A549 (cell line): ENCODE data around the gene TRIM8. TPM values are rescaled to one million over a fixed set of nuclear protein-coding genes. Genes with fewer than 3 reads are reported as not detected.

Experiments used
- ATAC-seq, 2 experiments: fragments of 200-7000 bp in 1 of 2; fragments of >200 bp in 1 of 2; cut with Nextera tagmentation in 1 of 2; cut with Tn5 transposase in 1 of 2; 3 replicates each; pipeline versions ENCODE4 v1.8.0 to v1.9.1; 2018 to 2020; ENCODE audit warnings: mild to moderate bottlenecking in 1 of 2, moderate library complexity in 1 of 2
- CTCF ChIA-PET: fragments of 300-600 bp; sonication (Branson Sonifier 250); formaldehyde crosslinking; extraction: SDS; loops from one replicate; lab custom pipeline; 2021; ENCODE audit warnings: antibody characterized with exemption, inconsistent platforms; lab: Yijun Ruan, JAX
- POLR2A ChIA-PET: fragments of 350-600 bp; formaldehyde crosslinking; extraction: SDS; loops from one replicate; lab custom pipeline; 2021; ENCODE audit warnings: antibody characterized with exemption, inconsistent platforms; lab: Yijun Ruan, JAX
- DNase-seq, 2 experiments: peaks; one replicate each; pipeline versions ENCODE4 v3.0.0 to v3.0.0-alpha.2; 2011 to 2016; ENCODE audit warnings: low read depth in 1 of 2, low spot score in 1 of 2
- FAIRE-seq: peaks from 2 replicates; lab custom pipeline; 2011; peaks lifted over from hg19 to GRCh38; lab: Jason Lieb, UNC
- H3K27ac ChIP-seq, 2 experiments: fragments of >200 bp; sonication (Bioruptor Twin); formaldehyde crosslinking; 3 replicates each; pipeline ENCODE4 v1.5.1; 2016 to 2017
- H3K4me1 ChIP-seq: fragments of >200 bp; sonication (Bioruptor Twin); formaldehyde crosslinking; 3 replicates; pipeline ENCODE4 v1.6.1; 2016
- H3K4me2 ChIP-seq: fragments of >200 bp; sonication (Bioruptor Twin); formaldehyde crosslinking; 3 replicates; pipeline ENCODE4 v1.6.1; 2016
- H3K4me3 ChIP-seq: fragments of >200 bp; sonication (Bioruptor Twin); formaldehyde crosslinking; 3 replicates; pipeline ENCODE4 v1.5.1; 2016
- H3K9me3 ChIP-seq: fragments of >200 bp; sonication (Bioruptor Twin); formaldehyde crosslinking; 3 replicates; pipeline ENCODE4 v1.6.1; 2016
- ATOH8 ChIP-seq: fragments of 250-450 bp; sonication (Bioruptor Pico); IDR thresholded peaks from 2 replicates; pipeline ENCODE4 v1.5.0; 2020; ENCODE audit warnings: low read depth, mild to moderate bottlenecking, moderate library complexity
- CBX2 ChIP-seq: fragments of 200-600 bp; sonication (generic); IDR thresholded peaks from 2 replicates; pipeline ENCODE4 v1.6.1; 2016; ENCODE audit warnings: low read depth, mild to moderate bottlenecking, borderline replicate concordance
- CEBPB ChIP-seq, 2 experiments: fragments of >200 bp in 1 of 2; sonication (Bioruptor Twin) in 1 of 2; formaldehyde crosslinking in 1 of 2; IDR thresholded peaks; 2 replicates each; pipeline ENCODE4 v1.6.1; 2012 to 2016
- CHD2 ChIP-seq: fragments of 150-350 bp; IDR thresholded peaks from 2 replicates; pipeline ENCODE4 v1.6.1; 2014; ENCODE audit warnings: low read length; ENCODE audit not compliant: partially characterized antibody
- CHD4 ChIP-seq: fragments of 200-600 bp; sonication (generic); IDR thresholded peaks from 2 replicates; pipeline ENCODE4 v1.6.1; 2016; ENCODE audit warnings: antibody characterized with exemption, mild to moderate bottlenecking, borderline replicate concordance
- CTCF ChIP-seq: fragments of >200 bp; sonication (Bioruptor Twin); formaldehyde crosslinking; IDR thresholded peaks from 3 replicates; pipeline ENCODE4 v1.5.1; 2016
- EHF ChIP-seq: fragments of 250-450 bp; sonication (Bioruptor Pico); IDR thresholded peaks from 2 replicates; pipeline ENCODE4 v1.5.0; 2020; ENCODE audit warnings: mild to moderate bottlenecking
- EP300 ChIP-seq, 2 experiments: fragments of >200 bp; sonication (Bioruptor Twin); formaldehyde crosslinking; IDR thresholded peaks; 2 replicates in 1 of 2; 3 replicates in 1 of 2; pipeline ENCODE4 v1.6.1; 2016 to 2017
- FOSB ChIP-seq: fragments of 250-450 bp; sonication (Bioruptor Pico); IDR thresholded peaks from 2 replicates; pipeline ENCODE4 v1.5.0; 2020; ENCODE audit warnings: mild to moderate bottlenecking, moderate library complexity
- FOSL2 ChIP-seq, 2 experiments: fragments of 450-650 bp in 1 of 2; fragments of >200 bp in 1 of 2; sonication (Bioruptor Twin) in 1 of 2; formaldehyde crosslinking; IDR thresholded peaks; 2 replicates each; pipeline versions ENCODE4 v1.5.0 to v1.6.1; 2016 to 2020; ENCODE audit warnings: mild to moderate bottlenecking in 1 of 2, moderate library complexity in 1 of 2
- FOXS1 ChIP-seq: fragments of 250-450 bp; sonication (Bioruptor Pico); IDR thresholded peaks from 2 replicates; pipeline ENCODE4 v1.5.0; 2020; ENCODE audit warnings: mild to moderate bottlenecking, moderate library complexity
- GATA3 ChIP-seq: IDR thresholded peaks from 2 replicates; pipeline ENCODE4 v1.6.1; 2012; ENCODE audit warnings: borderline replicate concordance
- HES2 ChIP-seq: fragments of >200 bp; sonication (Bioruptor Twin); formaldehyde crosslinking; IDR thresholded peaks from 2 replicates; pipeline ENCODE4 v1.6.1; 2016
- HOXA7 ChIP-seq: fragments of 250-450 bp; sonication (Bioruptor Pico); IDR thresholded peaks from 2 replicates; pipeline ENCODE4 v1.5.0; 2020; ENCODE audit warnings: mild to moderate bottlenecking, moderate library complexity
- HOXB13 ChIP-seq: fragments of 250-450 bp; sonication (Bioruptor Pico); IDR thresholded peaks from 2 replicates; pipeline ENCODE4 v1.5.0; 2020; ENCODE audit warnings: low read depth, mild to moderate bottlenecking, moderate library complexity
- HOXB5 ChIP-seq: fragments of 250-450 bp; sonication (Bioruptor Pico); IDR thresholded peaks from 2 replicates; pipeline ENCODE4 v1.5.0; 2020; ENCODE audit warnings: mild to moderate bottlenecking, moderate library complexity
- JUNB ChIP-seq: fragments of >200 bp; sonication (Bioruptor Twin); formaldehyde crosslinking; IDR thresholded peaks from 2 replicates; pipeline ENCODE4 v1.6.1; 2016
- MAFK ChIP-seq: fragments of 450-650 bp; IDR thresholded peaks from 2 replicates; pipeline ENCODE4 v1.6.1; 2014; ENCODE audit not compliant: partially characterized antibody
- MAZ ChIP-seq: fragments of 150-350 bp; IDR thresholded peaks from 2 replicates; pipeline ENCODE4 v1.6.1; 2014; ENCODE audit warnings: antibody characterized with exemption, low read depth, low read length, borderline replicate concordance
- PHF8 ChIP-seq: fragments of 200-600 bp; sonication (generic); IDR thresholded peaks from 2 replicates; pipeline ENCODE4 v1.6.1; 2016; ENCODE audit warnings: low read depth, mild to moderate bottlenecking, antibody characterized with exemption, moderate library complexity, borderline replicate concordance
- POLR2A ChIP-seq: IDR thresholded peaks from 2 replicates; pipeline ENCODE4 v1.6.1; 2012; ENCODE audit warnings: mild to moderate bottlenecking, low read length
- RAD21 ChIP-seq, 2 experiments: fragments of >200 bp in 1 of 2; sonication (Bioruptor Twin) in 1 of 2; formaldehyde crosslinking in 1 of 2; IDR thresholded peaks in 1 of 2; conservative IDR thresholded peaks in 1 of 2; 2 replicates in 1 of 2; 3 replicates in 1 of 2; pipeline ENCODE4 v1.6.1; 2012 to 2018; ENCODE audit warnings: inconsistent platforms in 1 of 2
- RCOR1 ChIP-seq: fragments of 150-350 bp; IDR thresholded peaks from 2 replicates; pipeline ENCODE4 v1.6.1; 2014; ENCODE audit warnings: antibody characterized with exemption, low read length, low read depth
- REST ChIP-seq: fragments of 200-600 bp; sonication (generic); IDR thresholded peaks from 2 replicates; pipeline ENCODE4 v1.6.1; 2016; ENCODE audit warnings: antibody characterized with exemption, mild to moderate bottlenecking, moderate library complexity
- RFX5 ChIP-seq: fragments of 450-650 bp; IDR thresholded peaks from 2 replicates; pipeline ENCODE4 v1.7.1; 2014; ENCODE audit warnings: antibody characterized with exemption, mild to moderate bottlenecking, moderate library complexity
- SREBF2 ChIP-seq: fragments of 450-650 bp; IDR thresholded peaks from 2 replicates; pipeline ENCODE4 v1.6.1; 2014; ENCODE audit warnings: mild to moderate bottlenecking, moderate library complexity
- TP53 ChIP-seq: fragments of 250-450 bp; sonication (Bioruptor Pico); IDR thresholded peaks from 2 replicates; pipeline ENCODE4 v1.5.0; 2021; ENCODE audit warnings: mild to moderate bottlenecking, moderate library complexity
- ZC3H11A ChIP-seq: fragments of 450-650 bp; IDR thresholded peaks from 2 replicates; pipeline ENCODE4 v1.6.1; 2014; ENCODE audit warnings: antibody characterized with exemption, mild to moderate bottlenecking
- ZFP36 ChIP-seq: fragments of 450-650 bp; IDR thresholded peaks from 2 replicates; pipeline ENCODE4 v1.6.1; 2014; ENCODE audit warnings: borderline replicate concordance; ENCODE audit not compliant: partially characterized antibody
- ZNF302 ChIP-seq: fragments of 250-450 bp; sonication (Bioruptor Pico); IDR thresholded peaks from 2 replicates; pipeline ENCODE4 v1.9.0; 2021; ENCODE audit warnings: inconsistent platforms, mild to moderate bottlenecking, moderate library complexity
- ZSCAN20 ChIP-seq: fragments of 250-450 bp; sonication (Bioruptor Pico); IDR thresholded peaks from 2 replicates; pipeline ENCODE4 v1.8.0; 2022; ENCODE audit warnings: mild to moderate bottlenecking, moderate library complexity
- WGBS: methylation state at CpG from one replicate; pipeline ENCODE4 v1.1.6; 2017; ENCODE audit errors: missing lambda C conversion rate; 5-methylcytosine and 5-hydroxymethylcytosine counted together
- polyA plus RNA-seq, 4 experiments: library from polyadenylated mRNA; depleted of rRNA in 3 of 4; stranded (reverse); fragments of >200 nt; fragmentation: RNase III in 1 of 4; extraction: RNeasy Plus Mini Kit Qiagen cat#74134 plus additional on column Dnase treatment in 1 of 4; gene quantifications; 2 replicates in 3 of 4; 3 replicates in 1 of 4; pipeline ENCODE4 v1.2.3, GENCODE V29; 2011 to 2017

Gene TRIM8
- polyA plus RNA-seq, 2 of the 4 experiments (the other 2 are of a cell fraction), result 22.8 to 32.5 TPM

- TF ChIP-seq REST, result no peak
- TF ChIP-seq HES2, result no peak
- TF ChIP-seq FOSL2 (IDR thresholded peaks at IDR 0.05), result no peak
- no peak for TF ChIP-seq FOSL2 (CRISPR knock-in tag; IDR thresholded peaks at IDR 0.05)
- no peak for TF ChIP-seq CBX2
- TF ChIP-seq CHD2, result no peak
- TF ChIP-seq CTCF, result no peak
- TF ChIP-seq HOXB5 (CRISPR knock-in tag), result no peak
- TF ChIP-seq RAD21 (conservative IDR thresholded peaks at IDR 0.05 in 1 of 2, IDR thresholded peaks at IDR 0.05 in 1 of 2), result no peak
- TF ChIP-seq MAZ, result no peak
- no peak for TF ChIP-seq CHD4
- no peak for TF ChIP-seq RFX5
Observed at GRCh38 chr10:102603946-102604345, 40.3 kb upstream of the TRIM8 start (continued).

GRCh38 chr10:102604439-102604841 is 39.8 kb upstream of the TRIM8 start:
- 7% methylated on average over 6 of the region's 6 CpGs for WGBS
- ChIA-PET CTCF (interaction anchor here (0.5 to 2.3 kb wide), 6 partner anchors 9 to 107 kb away, joined by 3 to 15 read pairs (median 6); partner anchors contain the start of gene TRIM8), POLR2A (interaction anchor here (0.8 to 1.2 kb wide), 2 partner anchors 40 to 102 kb away, joined by 3 read pairs; partner anchors contain the start of gene ACTR1A)
- Histone ChIP-seq H3K4me2 (peak overlapping the region; percentile 61), H3K27ac (peak overlapping the region; percentile 70 to 89), H3K9me3 (no peaks in the 10 kb centered on the region), H3K4me1 (peaks cover 29% of the 10 kb centered on the region), H3K4me3 (peak overlapping the region; percentile 9; the same call in 1 of the 3 replicates)
- FAIRE-seq (peak; percentile 81), ATAC-seq (peak; percentile 85 to 89), DNase-seq (peak; percentile 76 to 86)
- TF ChIP-seq EHF (CRISPR knock-in tag), result no peak
- TF ChIP-seq HOXA7, result no peak
- peak; percentile 79 for TF ChIP-seq FOSL2 (IDR thresholded peaks at IDR 0.05)
- TF ChIP-seq FOSL2 (CRISPR knock-in tag; IDR thresholded peaks at IDR 0.05), result peak; percentile 92
- no peak for TF ChIP-seq POLR2A
- TF ChIP-seq HES2, result no peak
- peak; percentile 69 for TF ChIP-seq JUNB
- TF ChIP-seq ZNF302 (CRISPR knock-in tag), result no peak
- no peak for TF ChIP-seq FOXS1 (CRISPR knock-in tag)
- no peak for TF ChIP-seq SREBF2
- no peak for TF ChIP-seq ZFP36
- no peak for TF ChIP-seq ATOH8 (CRISPR knock-in tag)
- no peak for TF ChIP-seq MAFK
- TF ChIP-seq PHF8, result no peak
- peak in 1 of 2 experiments; percentile 38; a peak in 1 of 5 replicates for TF ChIP-seq EP300 (IDR thresholded peaks at IDR 0.05)
- no peak for TF ChIP-seq ZSCAN20
- TF ChIP-seq ZC3H11A, result no peak
- peak; percentile 92 to 98 for TF ChIP-seq CEBPB (IDR thresholded peaks at IDR 0.05)
- TF ChIP-seq FOSB (CRISPR knock-in tag), result no peak
- TF ChIP-seq TP53 (CRISPR knock-in tag), result no peak
- TF ChIP-seq RCOR1, result no peak
- no peak for TF ChIP-seq RFX5
- TF ChIP-seq HOXB13 (CRISPR knock-in tag), result no peak
- no peak for TF ChIP-seq GATA3
